Neural progenitor cell (in vitro differentiated cells): Measurements from ENCODE around the gene MYO18B.

Source experiments
- CTCF ChIP-seq: fragments of 200-600 bp; sonication (generic); IDR thresholded peaks from 2 replicates; pipeline ENCODE4 v1.5.1; 2017; ENCODE audit warnings: antibody characterized with exemption, mild to moderate bottlenecking
- EZH2 ChIP-seq: fragments of 200-600 bp; sonication (generic); IDR thresholded peaks from 2 replicates; pipeline ENCODE4 v1.6.1; 2017; ENCODE audit warnings: antibody characterized with exemption, mild to moderate bottlenecking, moderate library complexity

GRCh38 chr22:25729016-25729995, 12.7 kb upstream of the MYO18B start:
- TF ChIP-seq CTCF, result no peak
- no peak for TF ChIP-seq EZH2
